Measurements from ENCODE around the gene PDE11A.

The PDE11A gene

DNA sequence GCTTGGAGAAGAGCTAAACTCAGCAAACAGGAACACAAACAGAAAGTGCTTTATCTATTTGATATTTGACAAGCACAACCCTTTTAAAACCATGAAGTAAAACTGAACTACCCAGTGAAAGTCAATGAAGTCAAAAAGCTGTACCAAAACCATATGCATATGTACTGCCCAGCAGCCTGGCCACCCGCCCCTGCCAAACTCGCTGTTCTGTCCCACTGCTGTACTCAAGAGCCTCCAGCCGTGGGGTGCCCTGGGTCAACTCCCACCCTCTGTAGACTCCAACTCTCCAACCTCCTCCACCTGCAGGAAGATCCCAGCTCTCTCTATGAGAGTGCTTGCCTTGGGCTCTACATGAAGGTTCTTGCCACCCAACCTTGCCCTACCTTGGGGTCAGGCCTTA, 411.8 kb downstream of the PDE11A start:
- FAIRE-seq, result no peak

- FAIRE-seq, result no peak
These were observed 414.3 kb downstream of the PDE11A start for GRCh38 chr2:177658309-177658708.

- no peak for FAIRE-seq
These were observed 420.7 kb downstream of the PDE11A start for GRCh38 chr2:177651833-177652232.

- FAIRE-seq, result no peak
These were observed 422.7 kb downstream of the PDE11A start for GRCh38 chr2:177649568-177650518.

- no peak for FAIRE-seq
These were observed 425.8 kb downstream of the PDE11A start for GRCh38 chr2:177646791-177647190.

DNA sequence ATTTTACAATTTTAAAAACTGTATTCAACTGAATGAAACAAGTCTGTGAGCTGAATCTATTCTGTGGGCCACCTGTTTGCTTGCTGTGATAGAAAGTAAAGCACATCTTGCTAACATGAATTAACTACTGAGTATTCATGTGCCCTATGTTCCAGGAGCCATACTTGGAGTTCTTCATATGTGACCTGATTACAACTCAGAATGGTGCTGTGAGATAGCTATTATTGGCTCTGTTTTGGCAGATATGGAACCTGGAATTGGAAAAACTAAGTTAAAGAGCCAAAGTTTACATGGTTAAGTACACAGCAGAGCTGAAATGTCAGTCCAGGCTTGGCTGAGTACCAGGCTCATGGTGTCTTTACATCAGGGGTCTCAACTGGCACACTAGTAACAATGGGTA, 426.3 kb downstream of the PDE11A start:
- no peak for FAIRE-seq

GRCh38 chr2:177641331-177641730, 431.2 kb downstream of the PDE11A start:
- FAIRE-seq, result no peak

DNA sequence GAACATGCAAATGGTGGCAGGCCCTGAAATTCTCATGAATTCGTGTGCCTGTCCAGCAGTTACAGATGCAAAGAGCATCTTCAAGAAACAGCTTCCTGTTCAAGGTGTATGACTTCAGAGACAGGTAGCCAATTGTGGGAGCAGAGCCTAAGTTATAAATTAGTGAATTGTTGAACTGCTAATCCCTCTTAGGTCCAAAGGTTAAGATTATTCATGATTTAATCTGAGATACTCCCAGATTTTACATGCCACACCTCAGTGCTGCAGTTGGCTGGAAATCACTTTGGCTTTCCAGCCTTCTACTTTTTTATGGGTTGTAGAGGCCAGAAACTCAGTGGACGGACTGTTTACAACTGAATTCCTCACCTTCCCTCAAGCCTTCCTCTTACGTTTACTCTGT, 432.2 kb downstream of the PDE11A start:
- FAIRE-seq, result no peak

GRCh38 chr2:177639262-177639914, 433.2 kb downstream of the PDE11A start:
- no peak for FAIRE-seq

DNA sequence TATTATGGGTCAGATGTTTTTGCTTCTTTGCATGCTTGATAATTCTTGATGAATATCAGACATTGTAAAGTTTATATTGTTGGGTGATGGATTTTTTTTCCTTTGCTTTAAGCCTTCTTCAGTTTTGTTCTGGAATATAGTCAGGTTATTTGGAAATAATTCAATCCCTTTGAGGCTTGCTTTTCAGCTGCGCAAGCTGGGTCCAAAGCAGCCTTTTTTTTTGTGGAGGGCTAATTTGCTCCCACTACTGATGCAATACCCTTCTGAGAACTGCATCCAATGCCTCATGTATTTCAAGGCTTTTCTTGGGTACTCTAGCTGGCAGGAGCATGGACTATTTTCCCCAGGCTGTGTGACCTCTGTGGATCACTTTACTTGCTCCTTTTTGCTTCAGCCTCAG, 434.1 kb downstream of the PDE11A start:
- peak; percentile 36 for FAIRE-seq

GRCh38 chr2:177636672-177637071, 435.9 kb downstream of the PDE11A start:
- no peak for FAIRE-seq

DNA sequence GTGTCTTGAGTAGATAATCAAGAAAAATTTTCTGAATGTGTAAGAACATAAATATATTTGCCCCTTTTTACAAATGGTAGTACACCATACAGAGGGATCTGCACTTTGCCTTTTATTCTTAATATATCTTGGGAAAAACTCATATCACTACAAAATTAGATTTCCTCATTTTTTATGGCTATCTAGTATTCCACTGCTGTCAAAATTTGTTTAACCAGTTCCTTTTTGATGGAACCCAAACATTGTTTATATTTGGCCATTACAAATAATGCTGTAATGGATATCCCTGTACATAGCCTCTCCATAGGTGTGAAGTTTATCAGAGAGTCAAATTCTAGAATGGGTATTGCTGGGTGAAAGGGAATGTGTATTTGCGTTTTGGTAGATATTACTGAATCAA, 436.9 kb downstream of the PDE11A start:
- FAIRE-seq, result no peak

DNA sequence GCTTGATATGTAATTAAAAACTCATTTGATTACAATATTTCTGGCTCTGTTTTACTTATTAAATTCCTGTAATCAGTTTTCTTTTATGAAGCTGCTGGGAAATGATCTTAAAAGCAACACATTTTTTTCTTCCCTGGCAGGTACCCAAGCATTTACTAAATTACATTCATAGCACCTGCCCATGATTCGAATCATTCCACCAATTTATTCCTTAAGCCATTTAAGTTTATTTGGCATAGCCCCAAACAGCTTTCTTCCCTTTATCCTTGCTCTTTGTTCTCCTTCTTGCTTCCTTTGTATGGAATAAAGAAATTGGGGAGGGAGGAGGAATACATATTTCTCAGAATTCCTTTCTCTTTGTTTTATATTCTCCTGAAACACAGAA, 438.7 kb downstream of the PDE11A start:
- no peak for FAIRE-seq

DNA sequence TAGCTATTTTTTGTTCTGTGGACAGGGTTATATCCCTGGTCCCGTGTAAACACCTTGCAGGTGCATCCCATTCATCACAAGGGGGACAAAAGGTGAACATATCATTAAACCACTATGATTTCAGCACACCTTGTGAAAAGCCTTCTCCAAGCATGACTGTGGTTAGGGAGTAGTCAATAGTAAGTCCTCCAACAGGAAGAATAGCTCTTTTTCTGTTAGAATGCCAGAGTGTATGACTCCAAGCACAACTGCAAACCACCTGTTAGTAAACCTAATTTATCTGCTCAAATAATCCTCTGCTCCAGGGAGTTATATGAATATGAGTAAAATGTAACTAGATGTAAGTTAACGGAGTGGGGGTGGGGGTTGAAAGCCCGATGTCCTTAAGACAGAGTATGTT, 439.5 kb downstream of the PDE11A start:
- peak; percentile 91 for FAIRE-seq

GRCh38 chr2:177631680-177632079, 440.9 kb downstream of the PDE11A start:
- no peak for FAIRE-seq

DNA sequence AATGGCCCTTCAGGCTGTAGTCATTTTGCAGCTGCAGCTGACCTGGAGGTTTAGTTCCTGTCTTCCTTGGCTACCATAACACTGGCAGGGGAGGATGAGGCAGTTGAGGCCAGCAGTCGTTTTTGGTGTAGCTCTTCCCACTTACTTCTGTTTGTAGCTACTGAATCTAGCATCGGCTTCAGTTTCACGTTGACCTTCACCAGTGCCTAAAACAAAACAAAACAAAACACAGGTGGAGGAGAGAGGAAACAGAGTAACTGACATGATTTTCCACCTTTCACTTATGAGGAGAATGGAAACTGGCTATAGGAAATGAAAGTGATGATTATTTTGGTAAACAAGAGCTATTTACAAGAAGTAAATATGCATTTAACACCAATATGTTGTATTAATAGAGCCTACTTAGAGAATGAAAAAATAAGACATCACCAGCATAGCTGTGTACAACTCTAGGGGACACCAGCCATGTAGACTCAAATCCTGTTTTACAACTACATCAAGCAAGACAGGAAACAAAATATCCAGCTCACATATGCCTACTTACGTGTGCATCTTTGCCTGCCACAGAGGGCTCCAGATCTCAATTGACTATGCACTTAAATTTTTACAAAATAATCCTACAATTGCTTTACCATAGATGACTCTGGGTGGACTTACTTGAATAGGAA, 443.1 kb downstream of the PDE11A start:
- no peak for FAIRE-seq

DNA sequence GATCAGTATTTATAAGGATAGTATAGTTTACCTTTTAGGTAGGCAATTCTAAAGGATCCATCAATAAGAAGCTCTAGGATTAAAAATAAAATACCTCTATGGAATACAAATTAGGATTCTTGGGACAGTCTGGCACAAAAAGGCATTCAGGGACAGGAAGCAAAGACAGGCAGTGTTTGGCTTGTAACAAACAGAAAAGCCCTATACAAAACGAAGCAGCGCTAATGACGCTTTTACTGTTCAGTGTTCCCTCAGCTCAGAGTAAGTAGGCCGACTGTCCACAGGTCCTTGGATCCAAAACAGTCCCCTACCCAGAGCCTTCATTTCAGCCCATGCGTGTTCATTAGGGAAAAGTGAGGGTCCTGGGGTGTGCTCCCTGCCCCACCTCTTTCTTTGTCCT, 443.7 kb downstream of the PDE11A start:
- FAIRE-seq, result no peak

- peak; percentile 97 for FAIRE-seq
These were observed 446.6 kb downstream of the PDE11A start for GRCh38 chr2:177625744-177626650.

DNA sequence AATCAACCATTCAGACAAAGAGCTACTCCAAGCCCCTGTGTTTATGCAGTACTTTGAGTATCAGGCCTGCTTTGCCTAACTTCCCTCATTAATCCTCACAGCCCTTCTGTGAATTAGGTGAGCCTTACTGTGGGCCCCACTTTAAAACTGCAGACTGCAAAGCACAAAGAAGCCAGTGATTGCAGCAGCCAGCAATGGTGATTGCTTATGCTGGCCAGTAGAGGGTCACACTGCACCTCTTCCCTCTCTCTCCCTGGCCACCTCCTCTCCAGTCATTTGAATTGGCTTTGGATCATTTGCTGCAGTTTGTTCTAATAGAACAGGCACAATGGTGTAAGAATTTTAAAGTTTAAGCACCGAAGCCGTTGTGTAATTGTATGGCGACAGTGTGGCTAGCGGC, 450.1 kb downstream of the PDE11A start:
- no peak for FAIRE-seq

DNA sequence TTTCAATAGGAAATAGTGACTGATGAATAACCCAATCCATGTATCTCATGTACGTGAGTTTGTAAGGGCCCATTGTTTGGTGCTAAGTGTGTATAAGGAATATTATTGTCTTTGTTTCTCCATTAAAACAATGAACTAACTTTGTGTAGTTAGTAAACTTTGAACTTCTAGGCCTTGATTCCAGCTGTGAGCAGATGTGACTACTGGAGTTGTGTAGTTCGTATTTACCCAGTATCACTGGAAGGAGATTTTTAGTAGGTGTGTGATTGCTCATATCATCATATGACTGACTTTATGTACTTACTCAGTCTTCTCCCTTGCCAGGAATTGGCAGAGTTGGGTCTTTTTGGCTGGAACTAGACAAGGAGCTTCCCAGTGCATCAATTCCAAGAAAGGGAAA, 452.6 kb downstream of the PDE11A start:
- FAIRE-seq, result no peak

- FAIRE-seq, result no peak
These were observed 453.1 kb downstream of the PDE11A start for GRCh38 chr2:177619461-177619860.

Data from G401.6 (cell line).